GM15510 (cell line): ENCODE data around the gene OR5P2.

Source experiments
- POLR2A ChIP-seq: IDR thresholded peaks from 3 replicates; pipeline ENCODE4 v1.6.1; 2011; ENCODE audit warnings: borderline replicate concordance; ENCODE audit not compliant: insufficient read length; ENCODE audit errors: extremely low read depth

OR5P2 gene

GRCh38 chr11:7796842-7797241 is at the start of gene OR5P2:
TSS of gene OR5P2 (minus strand) at chr11:7796942. CDS start at chr11:7796942, 0 bp downstream.
- TF ChIP-seq POLR2A: no peak

DNA sequence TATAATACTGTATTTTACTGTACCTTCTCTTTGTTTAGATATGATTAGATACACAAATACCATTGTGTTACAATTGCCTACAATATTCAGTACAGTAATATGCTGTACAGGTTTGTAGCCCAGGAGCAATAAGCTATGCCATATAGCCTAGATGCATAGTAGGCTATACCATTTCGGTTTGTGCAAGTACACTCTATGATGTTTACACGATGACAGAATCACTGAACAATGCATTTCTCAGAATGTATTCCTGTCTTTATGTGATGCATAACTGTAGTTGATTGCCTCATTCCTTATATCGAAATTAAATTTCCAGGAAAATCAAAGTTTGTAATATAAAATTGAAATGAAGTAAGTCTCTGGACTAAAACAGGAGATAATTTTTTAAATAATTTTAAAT is 49.3 kb upstream of the OR5P2 start:
- no peak for TF ChIP-seq POLR2A

DNA sequence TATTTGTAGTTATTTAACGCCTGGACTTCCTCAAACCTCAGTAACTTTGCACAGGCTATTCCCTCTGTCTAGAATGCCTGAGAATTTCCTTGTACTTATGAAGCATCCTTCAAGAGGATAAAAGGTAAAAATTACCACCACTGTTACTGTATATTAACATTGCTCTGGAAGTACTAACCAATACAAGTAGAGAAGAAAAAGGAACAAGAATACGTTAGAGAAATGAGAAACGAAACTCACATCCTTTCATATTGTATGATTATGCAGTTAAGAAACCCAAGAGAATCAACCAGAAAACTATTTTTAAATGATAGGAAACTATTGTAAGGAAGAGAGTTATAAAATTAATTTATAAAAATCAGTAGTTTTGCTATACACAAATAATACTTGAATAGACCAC is 48.2 kb upstream of the OR5P2 start:
- no peak for TF ChIP-seq POLR2A

DNA sequence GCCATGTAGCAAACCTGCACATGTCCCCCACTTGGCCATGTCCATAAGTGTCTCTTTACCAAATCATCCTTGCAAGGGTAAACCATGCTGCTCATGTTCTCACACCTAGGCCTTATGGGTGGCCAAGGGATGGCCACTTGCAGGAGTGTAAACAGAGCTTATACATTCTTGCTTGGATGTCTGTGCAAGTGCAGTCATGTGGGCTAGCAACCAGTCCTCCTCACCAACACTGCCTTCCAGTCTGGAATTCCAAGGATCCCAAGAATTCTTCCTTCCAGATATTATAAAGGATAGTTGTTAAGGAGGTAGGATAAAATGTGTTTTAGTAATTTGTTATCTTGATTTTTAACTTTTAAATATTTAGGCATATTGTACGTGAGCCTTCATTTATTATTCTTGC is 47.8 kb upstream of the OR5P2 start:
- TF ChIP-seq POLR2A: no peak

DNA sequence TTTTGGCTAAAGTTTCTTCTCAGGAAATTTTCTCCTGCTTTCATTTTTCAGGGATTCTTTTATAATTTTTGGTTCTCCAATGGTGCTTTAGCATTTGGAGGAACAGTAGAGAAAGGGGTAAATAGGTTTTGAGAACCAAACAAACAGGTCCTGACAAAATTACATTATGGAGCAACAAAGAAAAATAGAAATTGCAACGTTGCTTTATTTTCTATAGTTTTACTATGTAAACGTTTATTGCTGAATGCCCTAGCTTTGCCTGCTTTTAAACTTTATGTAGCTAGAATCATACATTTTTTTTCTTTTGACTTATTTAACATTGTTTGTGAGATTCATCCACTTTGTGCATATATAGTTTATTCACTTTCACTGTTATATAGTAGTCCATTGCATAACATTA is 43.8 kb upstream of the OR5P2 start:
- no peak for TF ChIP-seq POLR2A

DNA sequence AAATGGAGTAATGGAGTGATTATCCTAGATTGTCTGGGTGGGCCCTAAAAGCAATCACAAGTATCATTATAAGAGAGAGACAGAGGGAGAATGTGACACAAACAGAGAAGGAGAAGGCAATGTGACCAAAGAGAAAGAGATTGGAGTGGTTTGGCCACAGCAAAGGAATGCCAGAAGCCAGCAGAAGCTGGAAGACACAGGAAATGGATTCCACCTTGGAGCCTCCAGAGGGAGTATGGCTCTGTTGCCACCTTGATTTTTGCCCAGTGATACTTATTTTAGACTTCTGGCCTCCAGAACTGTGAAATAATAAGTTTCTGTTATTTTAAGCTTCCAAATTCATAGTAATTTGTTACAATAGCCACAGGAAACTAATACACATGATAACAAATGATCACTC is 36.8 kb upstream of the OR5P2 start:
- no peak for TF ChIP-seq POLR2A

GRCh38 chr11:7830740-7831139 is 34.0 kb upstream of the OR5P2 start, which contains the start of gene OR5P3:
TSS of gene OR5P3 (minus strand) at chr11:7830840.
- TF ChIP-seq POLR2A: no peak

DNA sequence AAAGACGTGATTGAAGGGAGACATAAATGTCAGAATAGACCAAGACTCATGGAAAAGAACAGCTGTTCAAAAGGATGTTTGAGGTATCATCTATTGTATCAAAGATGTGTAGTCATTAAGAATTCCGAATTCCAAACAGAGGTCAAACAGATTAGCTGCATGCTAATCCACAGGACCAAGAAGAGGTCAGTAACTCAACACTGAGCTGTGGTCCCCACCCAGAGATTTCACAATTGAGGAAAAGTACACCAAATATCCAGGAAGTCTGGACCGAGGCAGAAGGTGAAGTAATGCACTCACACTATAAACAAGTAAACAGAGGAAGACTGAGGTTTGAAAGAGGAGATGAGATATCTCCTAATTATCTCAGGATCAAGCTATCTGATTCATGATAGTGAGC is 29.6 kb upstream of the OR5P2 start:
- TF ChIP-seq POLR2A: no peak

DNA sequence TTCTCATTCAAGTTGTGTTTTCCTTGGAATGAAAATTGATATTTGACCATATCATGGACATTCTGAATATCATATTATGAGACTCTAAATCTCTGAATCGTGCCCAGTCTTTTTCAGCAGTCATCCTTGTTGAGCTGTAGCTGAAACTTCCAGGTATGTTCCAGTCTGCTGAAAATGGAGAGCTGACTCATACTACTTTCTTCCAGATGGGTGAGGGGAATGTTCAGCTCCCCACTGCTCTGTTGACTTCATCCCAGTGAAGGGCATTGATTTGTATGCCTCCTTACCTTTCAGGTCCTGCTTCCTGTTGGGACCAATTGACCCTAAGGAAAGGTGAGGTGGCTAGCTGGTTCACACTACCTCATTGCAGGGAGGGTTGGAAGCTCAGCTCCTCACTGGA is 3.5 kb downstream of the OR5P2 start:
- TF ChIP-seq POLR2A: no peak

DNA sequence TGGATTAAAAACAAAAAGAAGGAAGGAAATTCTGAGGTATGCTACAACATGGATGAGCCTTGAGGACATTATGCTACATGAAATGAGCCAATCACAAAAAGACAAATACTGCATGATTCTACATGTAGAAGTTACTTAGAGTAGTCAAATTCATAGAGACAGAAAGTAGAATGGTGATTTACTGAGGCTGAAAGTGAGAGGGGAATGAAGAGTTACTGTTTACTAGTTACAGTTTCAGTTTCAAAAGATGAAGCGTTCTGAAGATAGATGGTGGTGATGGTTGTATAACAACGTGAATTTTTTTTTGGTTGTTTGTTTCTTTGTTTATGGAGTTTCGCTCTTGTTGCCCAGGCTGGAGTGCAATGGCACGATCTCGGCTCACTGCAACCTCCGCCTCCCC is 9.5 kb downstream of the OR5P2 start:
- no peak for TF ChIP-seq POLR2A

- TF ChIP-seq POLR2A: no peak
Observed at GRCh38 chr11:7775689-7776088, 21.1 kb downstream of the OR5P2 start.

DNA sequence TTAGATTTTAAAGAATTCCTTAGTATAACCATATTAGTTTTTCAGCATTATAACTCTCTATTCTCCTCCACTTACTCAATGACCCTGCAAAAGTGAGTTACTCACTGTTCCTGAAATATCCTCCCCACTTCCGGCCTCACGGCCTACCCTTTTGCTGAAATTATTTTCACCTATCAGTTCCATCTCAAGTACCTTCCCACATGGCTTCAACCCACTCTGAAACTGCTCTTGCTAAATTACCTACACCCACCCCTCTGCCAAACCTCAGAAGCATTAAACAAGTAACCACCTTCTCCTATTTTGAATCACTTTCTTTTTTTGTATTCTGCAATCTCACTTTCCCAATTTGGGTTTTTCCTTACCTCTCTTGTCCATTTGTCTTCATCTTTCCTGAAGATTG is 37.7 kb downstream of the OR5P2 start:
- TF ChIP-seq POLR2A: no peak

GRCh38 chr11:7749456-7749855 is 47.3 kb downstream of the OR5P2 start:
- no peak for TF ChIP-seq POLR2A
